Dermis microvascular lymphatic vessel endothelial cell (primary cell): Measurements from ENCODE around the gene SHROOM3. TPM values are rescaled to one million over a fixed set of nuclear protein-coding genes. Genes with fewer than 3 reads are reported as not detected.
A peak's percentile ranks its signal among the peaks of the same experiment; 100 is the strongest.

Experiments
- DNase-seq, 2 donors: peaks; one replicate each; pipeline versions ENCODE4 v3.0.0 to v3.0.0-alpha.2; 2010; ENCODE audit warnings: low read depth in 2 of 2
- total RNA-seq: library from RNA; depleted of rRNA; stranded (reverse); fragments of >200 nt; gene quantifications from 2 replicates; pipeline ENCODE4 v1.2.1, GENCODE V29; 2014

SHROOM3 gene
- total RNA-seq, 1 donor from 2014 or later: 0.13 TPM

- DNase-seq: no peak
These were observed 257.0 kb downstream of the SHROOM3 start for GRCh38 chr4:76691807-76692582.

GRCh38 chr4:76692761-76693160, 257.7 kb downstream of the SHROOM3 start:
- DNase-seq: no peak

- no peak for DNase-seq
These were observed 259.0 kb downstream of the SHROOM3 start for GRCh38 chr4:76694056-76694455.

GRCh38 chr4:76696109-76696508, 261.1 kb downstream of the SHROOM3 start:
- DNase-seq: no peak

GRCh38 chr4:76697129-76697803, 262.2 kb downstream of the SHROOM3 start:
- DNase-seq: no peak

- no peak for DNase-seq
These were observed 263.1 kb downstream of the SHROOM3 start for GRCh38 chr4:76698141-76698540.

GRCh38 chr4:76699751-76700310, 264.8 kb downstream of the SHROOM3 start:
- no peak for DNase-seq

GRCh38 chr4:76702440-76703122, 267.6 kb downstream of the SHROOM3 start:
- DNase-seq: no peak

- DNase-seq: no peak
These were observed 268.1 kb downstream of the SHROOM3 start for GRCh38 chr4:76703123-76703490.

GRCh38 chr4:76703676-76704075, 268.6 kb downstream of the SHROOM3 start:
- no peak for DNase-seq

- DNase-seq: peak; percentile 12 to 70
These were observed 269.3 kb downstream of the SHROOM3 start for GRCh38 chr4:76704133-76704881.

GRCh38 chr4:76705472-76705871, 270.4 kb downstream of the SHROOM3 start:
- DNase-seq: no peak

GRCh38 chr4:76706581-76706980, 271.6 kb downstream of the SHROOM3 start:
- DNase-seq: no peak

- peak in 1 of 2 donors; percentile 22 for DNase-seq
These were observed 274.1 kb downstream of the SHROOM3 start for GRCh38 chr4:76708971-76709771.

- no peak for DNase-seq
These were observed 274.7 kb downstream of the SHROOM3 start for GRCh38 chr4:76709772-76710090.

- no peak for DNase-seq
These were observed 277.5 kb downstream of the SHROOM3 start for GRCh38 chr4:76712564-76712963.

- no peak for DNase-seq
These were observed 279.2 kb downstream of the SHROOM3 start for GRCh38 chr4:76714226-76714625.

- DNase-seq: no peak
These were observed 281.0 kb downstream of the SHROOM3 start for GRCh38 chr4:76716020-76716419.

GRCh38 chr4:76716658-76717057, 281.6 kb downstream of the SHROOM3 start:
- no peak for DNase-seq

- DNase-seq: no peak
These were observed 282.4 kb downstream of the SHROOM3 start for GRCh38 chr4:76717431-76717830.

GRCh38 chr4:76718021-76718420, 283.0 kb downstream of the SHROOM3 start:
- DNase-seq: no peak
